DND-41 (cell line): ENCODE data around the gene RNASEH1.

Source experiments
- ATAC-seq: fragments of 200-7000 bp; cut with Tn5 transposase; 3 replicates; pipeline ENCODE4 v1.9.1; 2021; ENCODE audit warnings: low read depth; ENCODE audit not compliant: insufficient read depth
- DNase-seq: peaks from one replicate; pipeline ENCODE4 v3.0.0-alpha.2; 2020
- H2AFZ ChIP-seq: 2 replicates; pipeline ENCODE4 v1.6.0; 2012; ENCODE audit warnings: low read depth, low read length
- H3K27ac ChIP-seq: 2 replicates; pipeline ENCODE4 v1.5.1; 2012; ENCODE audit warnings: low read length, inconsistent platforms
- H3K27me3 ChIP-seq: fragments of 200-600 bp; sonication (generic); 2 replicates; pipeline ENCODE4 v1.6.0; 2012; ENCODE audit warnings: low read length, mild to moderate bottlenecking, inconsistent platforms; ENCODE audit not compliant: insufficient read depth, poor library complexity
- H3K36me3 ChIP-seq: 2 replicates; pipeline ENCODE4 v1.5.1; 2012; ENCODE audit warnings: low read length, inconsistent platforms; ENCODE audit not compliant: insufficient read depth
- H3K4me1 ChIP-seq: 2 replicates; pipeline ENCODE4 v1.5.1; 2012; ENCODE audit warnings: mild to moderate bottlenecking, low read length; ENCODE audit not compliant: insufficient read depth
- H3K4me2 ChIP-seq: 2 replicates; pipeline ENCODE4 v1.6.0; 2012; ENCODE audit warnings: mild to moderate bottlenecking, moderate library complexity, low read length, inconsistent platforms; ENCODE audit not compliant: insufficient read depth
- H3K4me3 ChIP-seq, 2 experiments: fragments of 200-600 bp in 1 of 2; shearing (Covaris generic) in 1 of 2; 2 replicates each; pipeline ENCODE4 v1.5.1; 2012 to 2016; ENCODE audit warnings: inconsistent platforms in 2 of 2, low read length in 2 of 2, mild to moderate bottlenecking in 2 of 2, low read depth in 1 of 2, moderate library complexity in 1 of 2
- H3K79me2 ChIP-seq: 2 replicates; pipeline ENCODE4 v1.6.0; 2012; ENCODE audit warnings: low read length, inconsistent platforms; ENCODE audit not compliant: insufficient read depth
- H3K9ac ChIP-seq: 2 replicates; pipeline ENCODE4 v1.6.0; 2012; ENCODE audit warnings: low read depth, mild to moderate bottlenecking, inconsistent platforms, low read length, moderate library complexity
- H3K9me3 ChIP-seq: 2 replicates; pipeline ENCODE4 v1.5.1; 2012; ENCODE audit warnings: low read length, moderate library complexity, mild to moderate bottlenecking, inconsistent platforms; ENCODE audit not compliant: insufficient read depth, severe bottlenecking
- H4K20me1 ChIP-seq: 2 replicates; pipeline ENCODE4 v1.6.0; 2012; ENCODE audit warnings: low read length; ENCODE audit not compliant: insufficient read depth
- EZH2 ChIP-seq: IDR thresholded peaks from 3 replicates; pipeline ENCODE4 v1.6.1; 2012; ENCODE audit warnings: borderline replicate concordance, low read depth, mild to moderate bottlenecking, moderate library complexity, low read length, inconsistent platforms; ENCODE audit not compliant: severe bottlenecking
- TF ChIP-seq, protein P1 (sequence below): IDR thresholded peaks from 2 replicates; pipeline ENCODE4 v1.5.1; 2012; ENCODE audit warnings: borderline replicate concordance, low read length, moderate library complexity, mild to moderate bottlenecking; ENCODE audit not compliant: poor library complexity, severe bottlenecking; ENCODE audit errors: extremely low read depth

Gene RNASEH1

DNA sequence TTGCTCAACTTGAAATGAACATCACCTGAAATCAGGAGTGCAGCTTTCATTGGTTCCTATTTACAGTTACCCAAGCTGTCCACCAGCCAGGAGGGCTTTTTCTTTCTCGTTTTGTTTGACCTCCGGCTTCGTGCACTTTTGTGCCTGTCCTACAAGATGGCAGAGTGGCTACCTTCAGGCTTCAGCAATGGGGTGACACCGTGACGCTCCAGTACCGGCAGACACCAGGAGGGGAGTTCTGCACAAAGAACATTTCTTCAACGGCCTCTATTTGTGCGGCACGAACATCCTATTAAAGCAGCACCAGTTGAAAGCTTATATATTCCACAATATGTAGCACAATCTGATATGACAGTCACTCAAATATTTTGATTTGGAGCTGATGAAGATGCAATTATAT is 18.3 kb downstream of the RNASEH1 start:
- H2AFZ ChIP-seq: no peak overlapping the region
- no peaks in the 10 kb centered on the region for H3K9me3 ChIP-seq
- H3K4me2 ChIP-seq: no peak overlapping the region
- H3K4me3 ChIP-seq: no peak overlapping the region
- peaks cover 6% of the 10 kb centered on the region; the same call in 1 of the 2 replicates for H4K20me1 ChIP-seq
- DNase-seq (no peak), ATAC-seq (peak; percentile 29; the same call in 1 of the 3 replicates)
- H3K27me3 ChIP-seq: no peaks in the 10 kb centered on the region
- TF ChIP-seq, protein P1, sequence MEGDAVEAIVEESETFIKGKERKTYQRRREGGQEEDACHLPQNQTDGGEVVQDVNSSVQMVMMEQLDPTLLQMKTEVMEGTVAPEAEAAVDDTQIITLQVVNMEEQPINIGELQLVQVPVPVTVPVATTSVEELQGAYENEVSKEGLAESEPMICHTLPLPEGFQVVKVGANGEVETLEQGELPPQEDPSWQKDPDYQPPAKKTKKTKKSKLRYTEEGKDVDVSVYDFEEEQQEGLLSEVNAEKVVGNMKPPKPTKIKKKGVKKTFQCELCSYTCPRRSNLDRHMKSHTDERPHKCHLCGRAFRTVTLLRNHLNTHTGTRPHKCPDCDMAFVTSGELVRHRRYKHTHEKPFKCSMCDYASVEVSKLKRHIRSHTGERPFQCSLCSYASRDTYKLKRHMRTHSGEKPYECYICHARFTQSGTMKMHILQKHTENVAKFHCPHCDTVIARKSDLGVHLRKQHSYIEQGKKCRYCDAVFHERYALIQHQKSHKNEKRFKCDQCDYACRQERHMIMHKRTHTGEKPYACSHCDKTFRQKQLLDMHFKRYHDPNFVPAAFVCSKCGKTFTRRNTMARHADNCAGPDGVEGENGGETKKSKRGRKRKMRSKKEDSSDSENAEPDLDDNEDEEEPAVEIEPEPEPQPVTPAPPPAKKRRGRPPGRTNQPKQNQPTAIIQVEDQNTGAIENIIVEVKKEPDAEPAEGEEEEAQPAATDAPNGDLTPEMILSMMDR: no peak
- TF ChIP-seq EZH2: no peak
- H3K79me2 ChIP-seq: peaks cover 16% of the 10 kb centered on the region; the same call in 1 of the 2 replicates
- H3K4me1 ChIP-seq: no peaks in the 10 kb centered on the region
- peaks cover 50% of the 10 kb centered on the region for H3K36me3 ChIP-seq
- H3K9ac ChIP-seq: no peak overlapping the region
- H3K27ac ChIP-seq: no peak overlapping the region

DNA sequence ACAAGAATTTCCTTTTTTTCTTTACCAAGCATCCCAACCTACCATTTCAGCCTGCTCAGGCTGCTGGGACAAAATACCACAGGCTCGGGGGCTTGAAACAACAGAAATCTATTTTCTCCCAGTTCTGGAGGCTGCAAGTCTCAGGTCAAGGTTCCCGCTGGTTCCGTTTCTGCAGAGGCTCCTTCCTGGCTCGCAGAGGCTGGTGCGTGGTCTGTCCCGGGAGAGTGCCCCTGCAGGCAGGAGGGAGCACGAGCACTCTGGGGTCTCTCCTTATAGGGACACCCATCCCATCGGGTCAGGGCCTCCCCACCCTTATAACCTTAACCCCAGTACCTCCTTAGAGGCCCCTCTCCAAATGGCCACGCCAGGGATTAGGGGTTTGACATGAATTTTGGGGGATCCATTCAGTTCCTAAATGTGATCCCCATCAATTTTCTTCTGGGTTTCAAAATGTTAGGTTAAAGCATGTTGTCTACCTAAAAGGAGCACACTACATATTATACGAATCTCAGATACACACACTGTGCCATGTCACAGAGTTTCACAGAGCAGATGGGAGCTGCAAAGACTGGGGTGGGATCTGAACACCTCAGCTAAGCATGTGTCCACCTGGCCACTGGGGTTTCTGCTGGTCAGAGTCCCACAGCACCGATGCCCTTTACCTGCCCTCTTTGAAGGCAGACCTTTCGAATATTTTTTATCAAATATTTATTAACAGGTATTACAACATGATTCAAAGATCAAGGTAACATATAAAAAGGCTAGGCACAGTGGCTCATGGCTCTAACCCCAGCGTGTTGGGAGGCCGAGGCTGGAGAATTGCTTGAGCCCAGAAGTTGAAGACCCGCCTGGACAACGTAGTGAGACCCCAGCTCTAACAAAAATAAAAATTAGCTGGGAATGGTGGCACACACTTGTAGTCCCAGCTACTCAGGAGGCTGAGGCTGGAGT is 21.2 kb downstream of the RNASEH1 start:
- Histone ChIP-seq H3K9ac (no peak overlapping the region), H3K4me2 (no peak overlapping the region), H3K36me3 (peaks cover 24% of the 10 kb centered on the region), H4K20me1 (no peaks in the 10 kb centered on the region), H3K27ac (no peak overlapping the region), H2AFZ (no peak overlapping the region), H3K27me3 (no peaks in the 10 kb centered on the region), H3K79me2 (no peaks in the 10 kb centered on the region), H3K4me3 (no peak overlapping the region), H3K9me3 (no peaks in the 10 kb centered on the region), H3K4me1 (no peaks in the 10 kb centered on the region)
- no peak for TF ChIP-seq EZH2
- TF ChIP-seq, protein P1: peak; percentile 43
- no peak for DNase-seq
- ATAC-seq: peak; percentile 67

- peaks cover 16% of the 10 kb centered on the region for H3K36me3 ChIP-seq
- no peaks in the 10 kb centered on the region for H3K27me3 ChIP-seq
- H3K4me1 ChIP-seq: no peaks in the 10 kb centered on the region
- H3K4me2 ChIP-seq: no peak overlapping the region
- no peak overlapping the region for H2AFZ ChIP-seq
- H3K9me3 ChIP-seq: no peaks in the 10 kb centered on the region
- no peak overlapping the region for H3K4me3 ChIP-seq
- DNase-seq: no peak
- H3K27ac ChIP-seq: no peak overlapping the region
- ATAC-seq: no peak
- no peaks in the 10 kb centered on the region for H4K20me1 ChIP-seq
- no peak overlapping the region for H3K9ac ChIP-seq
- TF ChIP-seq, protein P1: no peak
- TF ChIP-seq EZH2: no peak
- no peaks in the 10 kb centered on the region for H3K79me2 ChIP-seq
Measured at GRCh38 chr2:3535794-3536681, 22.1 kb downstream of the RNASEH1 start.
